Neural progenitor cell (in vitro differentiated cells): Measurements from ENCODE around the gene TEPSIN.

Experiments used
- EZH2phosphoT487 ChIP-seq: fragments of 200-600 bp; sonication (generic); IDR thresholded peaks from 2 replicates; pipeline ENCODE4 v1.6.1; 2017; ENCODE audit warnings: antibody characterized with exemption
- TF ChIP-seq, protein P1 (sequence below): fragments of 200-600 bp; sonication (generic); IDR thresholded peaks from 2 replicates; pipeline ENCODE4 v1.5.1; 2017; ENCODE audit warnings: antibody characterized with exemption, mild to moderate bottlenecking

DNA sequence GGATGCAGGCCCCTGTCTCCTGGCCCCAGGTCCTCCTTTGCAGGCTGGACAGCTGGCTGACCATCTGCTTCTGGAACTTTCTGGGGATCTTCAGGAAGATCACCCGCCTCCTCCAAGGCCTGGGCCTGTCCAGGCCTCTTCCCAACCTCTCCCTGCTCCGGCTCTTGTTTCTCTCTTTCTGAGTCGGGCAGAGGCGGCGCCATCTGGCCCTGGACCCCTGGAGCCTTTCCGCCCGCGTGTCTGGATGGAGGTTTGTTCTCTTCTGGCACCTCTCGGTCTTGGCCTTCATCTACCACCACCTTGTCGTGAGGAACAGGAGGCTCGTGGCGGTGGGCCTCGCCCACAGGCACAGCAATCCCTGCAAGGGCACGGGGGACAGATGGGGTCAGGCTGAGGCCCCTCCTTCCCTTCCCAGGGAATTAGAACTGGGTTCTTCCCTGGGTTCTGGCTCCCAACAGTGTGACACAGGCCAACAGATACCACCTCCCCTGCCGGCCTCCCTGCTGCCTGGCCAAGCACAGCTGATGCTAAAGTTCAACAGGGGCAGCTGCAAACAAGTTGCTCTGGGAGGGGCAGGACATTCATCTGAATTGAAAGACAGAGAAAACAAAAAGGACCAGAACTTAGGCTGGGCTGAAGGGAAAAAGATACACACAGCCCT is 13.6 kb upstream of the TEPSIN start:
- TF ChIP-seq, protein P1, sequence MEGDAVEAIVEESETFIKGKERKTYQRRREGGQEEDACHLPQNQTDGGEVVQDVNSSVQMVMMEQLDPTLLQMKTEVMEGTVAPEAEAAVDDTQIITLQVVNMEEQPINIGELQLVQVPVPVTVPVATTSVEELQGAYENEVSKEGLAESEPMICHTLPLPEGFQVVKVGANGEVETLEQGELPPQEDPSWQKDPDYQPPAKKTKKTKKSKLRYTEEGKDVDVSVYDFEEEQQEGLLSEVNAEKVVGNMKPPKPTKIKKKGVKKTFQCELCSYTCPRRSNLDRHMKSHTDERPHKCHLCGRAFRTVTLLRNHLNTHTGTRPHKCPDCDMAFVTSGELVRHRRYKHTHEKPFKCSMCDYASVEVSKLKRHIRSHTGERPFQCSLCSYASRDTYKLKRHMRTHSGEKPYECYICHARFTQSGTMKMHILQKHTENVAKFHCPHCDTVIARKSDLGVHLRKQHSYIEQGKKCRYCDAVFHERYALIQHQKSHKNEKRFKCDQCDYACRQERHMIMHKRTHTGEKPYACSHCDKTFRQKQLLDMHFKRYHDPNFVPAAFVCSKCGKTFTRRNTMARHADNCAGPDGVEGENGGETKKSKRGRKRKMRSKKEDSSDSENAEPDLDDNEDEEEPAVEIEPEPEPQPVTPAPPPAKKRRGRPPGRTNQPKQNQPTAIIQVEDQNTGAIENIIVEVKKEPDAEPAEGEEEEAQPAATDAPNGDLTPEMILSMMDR = no peak
- no peak for TF ChIP-seq EZH2phosphoT487
